Measurements from ENCODE around the gene SSH2.

Gene SSH2

GRCh38 chr17:29716566-29716965 lies 213.5 kb downstream of the SSH2 start:
- Histone ChIP-seq H3K9ac (ENCODE audit: low read length) (no peak overlapping the region), H3K9me2 (replicated peaks; ENCODE audit: insufficient read depth, low read length) (no peaks in the 10 kb centered on the region), H2AFZ (ENCODE audit: low read length) (no peak overlapping the region), H3K36me3 (replicated peaks; ENCODE audit: insufficient read depth, low read length) (no peaks in the 10 kb centered on the region), H3K79me2 (ENCODE audit: low read length) (0 out of 2 replicates have a peak, but pooled peaks cover 3% of the 10 kb centered on the region), H3K27me3 (replicated peaks; ENCODE audit: insufficient read depth, low read length) (no peaks in the 10 kb centered on the region), H3F3A (ENCODE audit: insufficient read depth, low read length) (peaks cover 4% of the 10 kb centered on the region; the same call in 1 of the 2 replicates), H3K27ac (ENCODE audit: low read length) (no peak overlapping the region), H3K4me2 (ENCODE audit: low read depth, low read length) (no peak overlapping the region), H3K9me3 (replicated peaks; ENCODE audit: insufficient read depth, low read length) (no peaks in the 10 kb centered on the region), H3K4me1 (ENCODE audit: low read length) (peaks cover 15% of the 10 kb centered on the region), H3K4me3 (ENCODE audit: low read length) (no peak overlapping the region), H4K20me1 (ENCODE audit: insufficient read depth, low read length) (no peaks in the 10 kb centered on the region)
- TF ChIP-seq EZH2phosphoT487 (IDR thresholded peaks at IDR 0.05; ENCODE audit: low read length) (no peak), EZH2 (optimal IDR thresholded peaks at IDR 0.05; ENCODE audit: low read depth, low read length) (no peak)
- no peak for DNase-seq

DNA sequence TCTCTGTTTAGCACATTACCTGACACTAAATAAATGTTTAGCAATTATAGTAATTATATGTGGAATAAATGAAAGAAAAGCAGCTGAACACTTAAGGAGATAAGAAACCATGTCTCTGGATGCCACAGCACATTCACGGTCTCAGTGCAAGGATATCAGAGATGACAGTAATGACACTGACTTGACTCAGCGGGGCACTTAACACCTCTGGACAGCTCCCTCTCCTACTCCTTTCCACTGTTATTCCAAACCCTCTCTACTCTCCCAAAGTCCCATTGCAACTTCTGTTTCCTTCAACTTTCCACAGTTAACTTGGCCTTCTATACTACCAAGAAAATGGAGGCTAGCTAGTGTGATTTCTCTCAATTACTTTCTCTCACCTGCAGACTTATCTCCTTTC lies 214.3 kb downstream of the SSH2 start:
- no peaks in the 10 kb centered on the region for H3K27me3 ChIP-seq (replicated peaks; ENCODE audit: insufficient read depth, low read length)

GRCh38 chr17:29714146-29714545 lies 215.9 kb downstream of the SSH2 start:
- Histone ChIP-seq H3F3A (ENCODE audit: insufficient read depth, low read length) (peaks cover 4% of the 10 kb centered on the region; the same call in 1 of the 2 replicates), H3K4me2 (ENCODE audit: low read depth, low read length) (0 out of 2 replicates have a peak overlapping the region, but pooled peaks have one; percentile 9), H3K27ac (ENCODE audit: low read length) (peak overlapping the region; percentile 51; the same call in 1 of the 2 replicates), H3K4me3 (ENCODE audit: low read length) (no peak overlapping the region), H3K4me1 (ENCODE audit: low read length) (peaks cover 15% of the 10 kb centered on the region), H3K9me2 (replicated peaks; ENCODE audit: insufficient read depth, low read length) (no peaks in the 10 kb centered on the region), H3K9me3 (replicated peaks; ENCODE audit: insufficient read depth, low read length) (no peaks in the 10 kb centered on the region), H3K27me3 (replicated peaks; ENCODE audit: insufficient read depth, low read length) (no peaks in the 10 kb centered on the region), H3K36me3 (replicated peaks; ENCODE audit: insufficient read depth, low read length) (no peaks in the 10 kb centered on the region), H2AFZ (ENCODE audit: low read length) (no peak overlapping the region), H4K20me1 (ENCODE audit: insufficient read depth, low read length) (no peaks in the 10 kb centered on the region), H3K79me2 (ENCODE audit: low read length) (no peaks in the 10 kb centered on the region), H3K9ac (ENCODE audit: low read length) (no peak overlapping the region)
- peak; percentile 16 for DNase-seq
- TF ChIP-seq EZH2phosphoT487 (IDR thresholded peaks at IDR 0.05; ENCODE audit: low read length) = no peak
- TF ChIP-seq, protein P1, sequence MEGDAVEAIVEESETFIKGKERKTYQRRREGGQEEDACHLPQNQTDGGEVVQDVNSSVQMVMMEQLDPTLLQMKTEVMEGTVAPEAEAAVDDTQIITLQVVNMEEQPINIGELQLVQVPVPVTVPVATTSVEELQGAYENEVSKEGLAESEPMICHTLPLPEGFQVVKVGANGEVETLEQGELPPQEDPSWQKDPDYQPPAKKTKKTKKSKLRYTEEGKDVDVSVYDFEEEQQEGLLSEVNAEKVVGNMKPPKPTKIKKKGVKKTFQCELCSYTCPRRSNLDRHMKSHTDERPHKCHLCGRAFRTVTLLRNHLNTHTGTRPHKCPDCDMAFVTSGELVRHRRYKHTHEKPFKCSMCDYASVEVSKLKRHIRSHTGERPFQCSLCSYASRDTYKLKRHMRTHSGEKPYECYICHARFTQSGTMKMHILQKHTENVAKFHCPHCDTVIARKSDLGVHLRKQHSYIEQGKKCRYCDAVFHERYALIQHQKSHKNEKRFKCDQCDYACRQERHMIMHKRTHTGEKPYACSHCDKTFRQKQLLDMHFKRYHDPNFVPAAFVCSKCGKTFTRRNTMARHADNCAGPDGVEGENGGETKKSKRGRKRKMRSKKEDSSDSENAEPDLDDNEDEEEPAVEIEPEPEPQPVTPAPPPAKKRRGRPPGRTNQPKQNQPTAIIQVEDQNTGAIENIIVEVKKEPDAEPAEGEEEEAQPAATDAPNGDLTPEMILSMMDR (IDR thresholded peaks at IDR 0.05; ENCODE audit: low read length) = no peak
- no peak for TF ChIP-seq EZH2 (optimal IDR thresholded peaks at IDR 0.05; ENCODE audit: low read depth, low read length)

More for the DNA sequence above, 214.3 kb downstream of the SSH2 start:
- H3K79me2 ChIP-seq (ENCODE audit: low read length) = no peaks in the 10 kb centered on the region
- TF ChIP-seq EZH2 (optimal IDR thresholded peaks at IDR 0.05; ENCODE audit: low read depth, low read length) (no peak), EZH2phosphoT487 (IDR thresholded peaks at IDR 0.05; ENCODE audit: low read length) (no peak)
- TF ChIP-seq, protein P1 (IDR thresholded peaks at IDR 0.05; ENCODE audit: low read length) = no peak
- H3K4me2 ChIP-seq (ENCODE audit: low read depth, low read length) = no peak overlapping the region
- H3K4me3 ChIP-seq (ENCODE audit: low read length) = no peak overlapping the region
- H3K9me3 ChIP-seq (replicated peaks; ENCODE audit: insufficient read depth, low read length) = no peaks in the 10 kb centered on the region
- H3K4me1 ChIP-seq (ENCODE audit: low read length) = peaks cover 15% of the 10 kb centered on the region
- no peaks in the 10 kb centered on the region for H4K20me1 ChIP-seq (ENCODE audit: insufficient read depth, low read length)
- H2AFZ ChIP-seq (ENCODE audit: low read length) = no peak overlapping the region
- no peak overlapping the region for H3K9ac ChIP-seq (ENCODE audit: low read length)
- H3K36me3 ChIP-seq (replicated peaks; ENCODE audit: insufficient read depth, low read length) = no peaks in the 10 kb centered on the region
- peaks cover 4% of the 10 kb centered on the region; the same call in 1 of the 2 replicates for H3F3A ChIP-seq (ENCODE audit: insufficient read depth, low read length)
- no peaks in the 10 kb centered on the region for H3K9me2 ChIP-seq (replicated peaks; ENCODE audit: insufficient read depth, low read length)
- no peak overlapping the region for H3K27ac ChIP-seq (ENCODE audit: low read length)
- DNase-seq = no peak

DNA sequence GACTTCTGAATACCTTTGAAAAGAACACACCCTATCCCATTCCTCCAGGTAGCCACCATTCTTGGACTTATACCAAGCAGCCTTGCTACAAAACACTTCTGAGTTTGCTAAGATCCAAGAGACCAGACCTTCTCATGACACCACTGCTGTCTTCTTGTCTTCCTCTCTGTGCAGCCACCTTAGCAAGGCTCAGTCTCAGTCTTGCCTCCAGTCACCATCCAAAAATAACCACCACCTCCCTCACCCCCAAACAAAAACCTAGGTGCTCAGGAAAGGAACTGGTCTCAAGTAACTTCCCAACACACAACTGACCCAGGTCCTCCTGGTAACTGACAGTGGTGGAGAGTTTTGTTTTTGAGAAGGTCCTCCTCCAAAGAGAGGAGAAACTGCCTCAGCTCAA lies 216.4 kb downstream of the SSH2 start:
- Histone ChIP-seq H2AFZ (ENCODE audit: low read length) (no peak overlapping the region), H3K79me2 (ENCODE audit: low read length) (no peaks in the 10 kb centered on the region), H3K4me1 (ENCODE audit: low read length) (peaks cover 15% of the 10 kb centered on the region), H3K4me3 (ENCODE audit: low read length) (no peak overlapping the region), H3F3A (ENCODE audit: insufficient read depth, low read length) (peaks cover 4% of the 10 kb centered on the region; the same call in 1 of the 2 replicates), H3K9me2 (replicated peaks; ENCODE audit: insufficient read depth, low read length) (no peaks in the 10 kb centered on the region), H3K4me2 (ENCODE audit: low read depth, low read length) (0 out of 2 replicates have a peak overlapping the region, but pooled peaks have one; percentile 0), H4K20me1 (ENCODE audit: insufficient read depth, low read length) (no peaks in the 10 kb centered on the region), H3K36me3 (replicated peaks; ENCODE audit: insufficient read depth, low read length) (no peaks in the 10 kb centered on the region), H3K9ac (ENCODE audit: low read length) (no peak overlapping the region), H3K9me3 (replicated peaks; ENCODE audit: insufficient read depth, low read length) (no peaks in the 10 kb centered on the region), H3K27me3 (replicated peaks; ENCODE audit: insufficient read depth, low read length) (no peaks in the 10 kb centered on the region), H3K27ac (ENCODE audit: low read length) (peak overlapping the region; percentile 51; the same call in 1 of the 2 replicates)
- DNase-seq = no peak
- no peak for TF ChIP-seq EZH2phosphoT487 (IDR thresholded peaks at IDR 0.05; ENCODE audit: low read length)
- no peak for TF ChIP-seq EZH2 (optimal IDR thresholded peaks at IDR 0.05; ENCODE audit: low read depth, low read length)
- TF ChIP-seq, protein P1 (IDR thresholded peaks at IDR 0.05; ENCODE audit: low read length) = no peak
